Dermis blood vessel endothelial cell (primary cell): ENCODE data around the gene EPHA4. TPM values are rescaled to one million over a fixed set of nuclear protein-coding genes. Genes with fewer than 3 reads are reported as not detected.
"Not testable (repeated sequence)": the region's sequence is repeated elsewhere in the genome, so short reads cannot be mapped to it uniquely, and the experiment has no call there.

Experiments
- DNase-seq: peaks from one replicate; pipeline ENCODE4 v3.0.0; 2010
- total RNA-seq: library from RNA; depleted of rRNA; stranded (reverse); fragments of >200 nt; gene quantifications from 2 replicates; pipeline ENCODE4 v1.2.3, GENCODE V29; 2014

The EPHA4 gene
- total RNA-seq, 1 donor from 2014 or later = 21.1 TPM

DNA sequence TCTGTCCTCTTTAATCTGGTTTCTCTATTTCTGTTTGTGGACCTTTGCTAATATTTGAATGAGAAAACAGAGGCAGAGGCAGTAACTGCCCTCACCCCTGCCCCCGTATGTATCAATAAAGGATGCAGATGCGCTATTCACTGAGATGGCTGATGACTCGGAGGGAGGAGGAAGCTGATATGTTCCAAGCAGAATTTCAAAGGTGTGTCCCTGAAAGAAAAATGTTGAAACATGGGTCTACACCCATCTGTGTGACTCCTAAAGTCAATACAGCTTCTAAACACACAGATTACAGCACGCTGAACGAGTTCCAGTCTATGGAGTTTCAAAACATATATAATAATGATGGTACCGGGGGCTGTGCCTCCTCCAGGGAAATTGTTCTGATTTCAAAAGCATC, 38.8 kb downstream of the EPHA4 start:
- DNase-seq = no peak

DNA sequence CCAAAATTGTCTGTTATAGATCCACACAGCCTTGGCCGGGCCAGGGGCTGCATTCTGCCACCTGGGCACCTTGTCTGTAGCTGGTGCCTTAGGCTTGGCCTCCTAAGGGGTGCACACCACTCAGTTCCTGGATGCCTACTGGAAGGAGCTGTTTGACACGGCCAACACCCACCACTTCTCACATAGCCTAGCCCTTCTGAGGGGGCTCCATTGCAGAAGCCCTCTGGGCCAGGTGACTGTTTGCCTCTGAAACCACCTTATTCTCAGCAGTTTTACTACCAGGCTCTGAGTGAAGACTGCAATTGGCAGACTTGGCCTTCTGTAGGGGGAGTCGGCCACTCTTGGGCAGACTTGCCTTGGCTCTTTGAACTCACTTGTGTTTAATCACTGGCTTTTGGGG, 39.5 kb downstream of the EPHA4 start:
- DNase-seq = no peak

DNA sequence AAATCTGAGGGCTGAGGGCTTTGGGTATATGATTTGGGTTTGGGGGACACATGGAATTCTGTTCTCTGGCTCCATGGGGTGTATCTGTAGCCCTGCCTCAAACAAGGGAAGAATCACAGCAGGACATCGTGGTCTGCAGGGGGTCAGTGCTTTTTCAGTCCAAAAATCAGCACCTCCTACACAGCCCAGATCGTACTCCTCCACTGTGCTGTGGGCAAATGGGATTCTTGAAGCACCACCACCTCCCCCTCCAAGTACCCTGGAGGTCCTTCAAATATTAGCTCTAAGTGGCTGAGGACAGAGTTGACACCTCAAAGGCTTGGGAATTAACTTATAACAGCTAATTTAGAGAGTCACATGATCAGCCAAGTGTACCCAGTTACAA, 41.5 kb downstream of the EPHA4 start:
- no peak for DNase-seq

DNA sequence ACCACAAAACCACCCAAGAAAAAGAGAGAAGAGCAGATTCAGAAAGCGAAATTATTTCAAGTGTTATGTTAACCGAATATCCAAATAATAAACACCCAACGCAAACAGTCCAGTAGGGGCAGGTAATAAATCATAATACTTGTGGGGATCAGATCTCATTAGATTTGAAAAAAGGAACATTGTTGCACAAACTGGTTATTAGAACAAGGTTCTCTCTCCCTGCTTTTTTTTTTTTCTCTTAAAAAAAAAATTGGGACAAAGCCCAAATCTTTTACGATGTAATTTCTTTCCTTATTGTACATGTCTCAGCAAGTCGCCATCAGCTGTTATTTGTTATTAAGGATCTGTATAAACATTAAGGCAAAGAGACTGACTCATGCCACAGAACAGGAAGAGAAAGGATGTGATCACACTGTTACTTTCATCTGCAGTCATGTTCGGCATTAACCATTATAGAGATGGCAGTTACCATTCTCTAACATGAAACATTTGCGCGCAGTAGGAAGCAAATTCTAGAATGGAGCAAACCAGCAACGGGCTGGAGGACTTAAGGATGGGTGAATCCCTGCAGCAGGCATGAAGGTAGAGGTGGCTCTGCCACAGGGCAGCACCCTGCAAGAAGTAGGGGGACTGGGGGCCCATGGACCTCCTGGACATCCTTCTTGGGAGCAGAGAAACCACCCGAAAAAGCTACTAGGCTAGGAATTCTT, 42.0 kb downstream of the EPHA4 start:
- peak; percentile 85 for DNase-seq

DNA sequence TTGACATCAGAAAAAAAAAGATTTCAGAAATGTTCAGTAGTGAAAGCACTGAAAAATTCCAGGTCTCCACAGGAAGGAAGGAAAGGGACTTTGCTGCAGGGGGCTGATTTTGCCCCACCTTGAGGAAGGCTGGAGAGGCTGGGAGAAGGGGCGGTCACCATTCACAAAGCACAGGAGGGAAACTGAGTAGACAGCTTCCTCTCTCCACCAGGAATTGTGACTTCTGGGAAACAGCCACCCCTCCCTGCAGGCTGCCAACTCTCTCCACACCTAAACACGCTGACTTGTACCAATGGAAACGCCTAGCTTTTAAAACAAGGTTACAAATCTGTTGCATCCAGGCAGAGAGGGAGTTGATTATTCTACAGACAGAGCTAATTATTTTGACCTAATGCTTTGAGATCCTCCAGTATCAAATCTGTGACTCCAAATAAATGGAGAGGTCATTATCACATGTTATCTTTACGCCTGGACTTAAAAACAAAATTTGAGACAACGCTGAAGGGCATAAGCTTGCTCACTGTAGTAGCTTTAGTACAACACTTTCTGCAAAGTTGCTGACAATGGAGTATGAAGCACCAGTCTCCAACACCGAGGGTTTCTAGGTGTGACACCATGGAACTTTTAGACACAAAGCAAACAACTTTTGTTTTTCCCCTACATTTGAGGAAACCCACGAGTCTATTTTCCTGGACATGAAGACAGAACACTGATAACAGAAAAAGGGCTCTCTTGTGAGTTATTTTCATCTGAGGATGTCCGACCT, 42.7 kb downstream of the EPHA4 start:
- DNase-seq = peak; percentile 47

DNA sequence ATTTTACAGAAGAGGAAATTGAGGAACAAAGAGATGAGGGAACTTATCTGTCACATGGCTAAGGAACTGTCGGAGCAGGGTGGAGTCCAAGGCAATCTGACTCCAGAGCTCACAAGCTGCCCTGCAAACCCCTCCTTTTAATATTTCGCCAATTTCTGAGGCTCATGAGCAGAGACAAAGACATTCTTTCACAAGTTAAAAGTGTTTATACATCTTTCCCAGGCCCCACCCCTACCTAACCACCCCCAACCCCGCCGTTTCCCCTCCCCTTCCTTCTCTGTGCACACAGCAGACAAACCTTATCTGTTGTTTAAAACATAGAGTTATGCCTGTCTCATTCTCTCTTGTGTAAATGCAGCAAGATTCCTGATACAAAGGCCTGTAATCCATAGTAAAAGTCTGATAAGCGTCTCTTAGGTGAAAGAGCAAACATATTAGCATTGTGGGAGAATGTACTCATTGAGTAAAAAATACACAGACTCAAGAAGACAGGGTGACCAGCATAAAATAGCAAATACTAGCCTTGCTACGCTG, 44.3 kb downstream of the EPHA4 start:
- peak; percentile 54 for DNase-seq

DNA sequence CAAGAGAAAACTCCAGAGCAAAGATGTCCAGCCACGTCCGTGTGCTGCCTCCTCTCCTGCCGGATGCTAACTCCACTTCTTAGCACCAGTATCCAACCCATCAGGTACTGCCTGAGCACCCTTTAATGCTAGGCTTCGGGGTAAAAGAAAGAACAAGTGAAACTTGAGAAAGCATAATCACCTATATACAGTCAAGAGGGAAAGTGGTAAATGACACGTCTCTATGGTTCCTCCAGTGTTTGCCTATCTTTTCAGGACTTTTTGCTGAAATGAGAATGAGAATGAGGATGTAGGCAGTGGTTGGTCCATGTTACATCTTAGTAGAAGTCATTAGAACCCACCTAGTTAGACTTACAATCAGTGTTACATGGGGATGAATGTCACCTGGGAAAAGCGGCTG, 47.9 kb downstream of the EPHA4 start:
- DNase-seq = no peak

DNA sequence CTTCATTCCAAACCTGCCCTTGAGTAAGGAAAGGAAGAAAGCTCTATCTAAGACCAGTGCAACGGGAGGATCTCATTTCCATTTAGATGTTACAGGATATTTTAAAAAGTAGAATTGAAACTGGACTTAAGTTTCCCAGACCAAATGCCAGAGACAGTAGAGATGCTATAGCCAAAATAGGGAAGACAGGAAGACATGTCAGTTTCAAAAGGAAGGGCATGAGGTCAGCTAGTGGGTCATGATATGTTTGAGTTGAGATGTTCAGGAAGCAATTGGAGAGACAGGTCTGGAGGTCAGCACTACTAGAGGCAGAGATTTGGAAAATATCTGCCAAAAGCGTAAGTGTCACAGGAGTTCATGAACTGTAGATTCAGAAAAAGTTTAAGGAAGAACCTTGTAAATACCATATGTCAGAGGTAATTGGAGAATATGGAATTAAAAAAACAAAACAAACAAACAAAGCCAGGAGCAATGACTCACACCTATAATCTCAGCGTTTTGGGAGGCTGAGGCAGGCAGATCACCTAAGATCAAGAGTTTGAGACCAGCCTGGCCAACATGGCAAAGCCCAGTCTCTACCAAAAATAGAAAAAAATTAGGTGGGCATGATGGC, 50.8 kb downstream of the EPHA4 start:
- no peak for DNase-seq

DNA sequence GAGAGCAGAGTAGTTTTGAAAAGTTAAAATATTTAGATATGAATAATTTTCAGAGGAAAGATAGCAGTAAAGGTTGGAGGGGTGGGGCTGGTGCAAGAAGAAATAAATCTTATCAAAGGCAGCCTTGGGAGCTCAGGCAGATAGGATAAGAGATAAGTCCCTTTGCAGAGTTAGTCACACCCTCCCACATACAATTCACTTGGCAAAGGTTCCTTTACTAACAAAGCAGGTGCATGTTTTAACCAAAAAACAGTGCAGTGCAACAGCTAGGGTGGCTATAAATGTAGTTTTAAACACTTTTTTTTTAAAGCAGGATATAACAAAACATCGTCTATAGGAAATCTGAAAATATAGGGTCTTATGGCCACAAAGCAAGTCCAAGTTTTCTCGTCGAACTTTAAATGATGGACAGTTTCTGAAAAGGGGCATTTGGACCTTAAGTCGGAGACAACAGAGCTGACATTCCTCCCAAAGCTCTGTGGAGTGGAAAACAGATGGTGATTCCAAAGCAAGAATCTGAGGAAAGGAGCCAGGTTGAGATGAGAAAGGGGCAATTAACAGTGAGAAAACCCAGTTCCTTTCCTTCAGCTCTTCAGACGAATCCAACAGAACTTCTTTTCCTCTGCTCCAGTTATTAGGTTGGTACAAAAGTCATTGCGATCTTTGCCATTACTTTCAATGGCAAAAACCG, 53.0 kb downstream of the EPHA4 start:
- DNase-seq = peak; percentile 51

DNA sequence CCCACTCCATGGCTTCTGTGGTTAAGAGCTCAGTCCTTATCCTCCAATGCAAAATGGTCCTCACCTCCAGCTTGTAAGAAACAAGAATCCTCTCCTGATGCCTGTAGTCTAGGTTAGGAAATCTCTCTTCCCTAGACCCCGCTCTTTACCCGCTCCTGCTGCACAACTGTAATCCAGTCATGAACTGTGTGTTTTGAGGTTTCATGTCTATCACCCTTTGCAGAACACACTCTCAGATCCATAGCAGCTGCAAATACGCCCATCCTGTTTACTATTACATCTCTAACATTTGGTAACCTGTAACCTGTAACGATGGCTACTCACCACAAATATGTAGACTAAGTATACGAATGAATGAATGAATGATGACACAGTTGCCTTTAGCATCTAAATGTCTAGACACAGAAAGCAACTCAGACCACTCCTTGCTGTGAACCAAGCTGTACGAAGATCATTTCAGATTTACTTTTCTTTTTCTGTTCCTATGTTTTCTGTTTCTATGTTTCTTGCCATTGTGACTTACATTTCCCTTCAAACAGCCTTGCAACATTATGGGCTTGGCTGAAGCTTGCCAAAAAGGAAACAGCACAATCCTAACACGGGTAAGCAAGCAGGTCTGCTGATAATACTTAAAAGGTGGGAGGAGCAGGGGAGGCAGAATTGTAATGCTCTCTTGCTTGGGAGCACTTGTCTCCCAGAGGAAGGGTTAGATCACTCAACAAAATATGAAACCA, 53.7 kb downstream of the EPHA4 start:
- peak; percentile 75 for DNase-seq

DNA sequence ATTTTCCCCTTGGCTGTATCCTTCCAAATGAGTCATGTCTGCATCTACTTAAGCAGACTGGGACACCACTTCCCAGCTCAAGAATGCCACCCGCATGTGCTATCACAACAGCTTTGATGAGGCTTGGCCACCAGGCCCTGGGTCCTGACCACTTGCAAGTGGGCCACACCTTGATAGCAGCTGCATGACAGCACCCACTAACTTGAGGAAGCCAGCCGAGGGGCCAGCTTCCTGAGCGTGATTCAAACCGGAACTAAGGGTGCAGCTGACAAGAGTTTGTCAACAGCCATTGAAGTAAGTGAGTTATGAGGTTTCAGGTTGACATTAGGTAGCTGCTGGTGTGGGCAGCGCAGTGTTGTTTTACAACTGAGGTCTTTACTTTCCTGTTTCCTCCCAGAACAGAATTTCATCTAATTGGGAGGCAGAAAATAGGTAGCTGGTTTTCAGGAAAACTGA, 54.4 kb downstream of the EPHA4 start:
- peak; percentile 65 for DNase-seq

DNA sequence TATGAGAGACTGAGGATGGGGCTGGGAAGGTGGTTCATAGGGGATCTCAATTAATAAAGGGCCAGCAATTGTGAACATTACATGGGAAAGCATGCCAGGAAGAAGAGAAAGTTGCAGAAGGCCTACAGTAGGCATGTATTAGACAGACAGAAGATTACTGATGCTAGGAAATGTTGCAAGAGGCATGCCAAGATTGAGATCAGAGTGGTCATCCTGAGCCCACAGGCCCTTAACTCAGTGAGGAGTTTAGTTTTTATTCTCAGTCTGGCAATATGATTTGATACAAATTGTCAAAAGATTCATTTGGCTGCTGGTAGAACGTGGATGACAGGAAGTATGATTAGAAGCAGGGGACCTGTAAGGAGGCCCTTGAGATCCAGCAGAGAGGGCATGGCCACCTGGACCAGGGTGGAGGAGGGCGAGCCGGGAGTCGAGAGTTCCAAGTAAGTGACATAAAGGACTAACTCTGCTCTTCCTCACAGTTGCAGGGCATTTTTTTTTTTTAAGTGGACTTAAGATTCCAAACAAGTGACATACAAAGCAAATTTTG, 54.9 kb downstream of the EPHA4 start:
- DNase-seq = no peak

DNA sequence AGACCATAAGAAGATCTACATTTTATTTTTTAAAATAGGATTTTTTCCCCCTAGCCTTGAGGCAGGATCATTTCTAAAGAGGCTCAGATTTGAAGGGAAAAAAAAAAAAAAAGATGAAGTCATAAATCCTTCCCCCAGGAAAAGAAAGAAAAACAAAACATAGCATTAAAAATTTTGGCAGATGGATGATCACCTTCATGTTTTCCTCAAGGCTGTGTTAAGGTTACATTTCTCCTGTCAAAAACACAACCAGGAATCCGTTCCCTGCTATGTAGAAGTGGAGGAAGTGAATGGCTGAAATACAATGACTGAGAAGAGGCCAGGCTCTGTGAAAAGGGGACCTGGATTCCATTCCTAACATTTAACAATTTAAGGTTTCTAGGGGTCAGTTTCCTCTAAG, 56.2 kb downstream of the EPHA4 start:
- no peak for DNase-seq

DNA sequence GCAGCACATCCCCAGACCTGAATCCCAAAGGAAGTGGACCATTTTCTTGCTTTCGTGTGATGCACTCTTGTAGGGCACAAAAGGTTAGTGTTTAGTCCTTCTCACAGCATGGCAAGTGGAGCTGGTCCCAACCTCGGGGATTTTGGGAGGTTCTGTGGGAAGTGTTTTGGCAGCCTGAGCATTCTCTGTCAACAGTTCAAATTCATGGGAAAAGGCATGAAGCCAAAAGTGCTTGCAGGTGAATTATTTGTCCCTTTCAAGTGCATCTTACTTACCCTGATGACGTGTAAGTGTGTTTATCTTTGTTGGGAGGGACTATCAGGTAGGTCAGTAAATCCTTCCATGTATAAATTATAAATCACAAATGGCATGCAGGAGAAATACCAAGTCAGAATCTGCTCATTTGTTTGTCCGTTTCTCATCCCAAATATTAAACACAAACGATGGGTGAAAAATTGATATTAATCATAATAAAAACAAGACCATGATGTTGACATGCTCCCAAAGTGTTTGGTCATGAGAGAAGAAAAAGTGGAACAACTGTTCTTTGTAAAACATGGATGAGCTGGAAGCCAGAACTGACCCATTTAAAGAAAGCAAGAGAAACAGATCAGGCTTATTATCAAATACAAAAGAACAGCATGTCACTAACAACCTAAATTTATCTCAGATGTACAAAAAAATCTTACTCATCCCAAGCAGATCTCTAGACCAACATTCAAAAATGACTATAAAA, 57.6 kb downstream of the EPHA4 start:
- DNase-seq = no peak

DNA sequence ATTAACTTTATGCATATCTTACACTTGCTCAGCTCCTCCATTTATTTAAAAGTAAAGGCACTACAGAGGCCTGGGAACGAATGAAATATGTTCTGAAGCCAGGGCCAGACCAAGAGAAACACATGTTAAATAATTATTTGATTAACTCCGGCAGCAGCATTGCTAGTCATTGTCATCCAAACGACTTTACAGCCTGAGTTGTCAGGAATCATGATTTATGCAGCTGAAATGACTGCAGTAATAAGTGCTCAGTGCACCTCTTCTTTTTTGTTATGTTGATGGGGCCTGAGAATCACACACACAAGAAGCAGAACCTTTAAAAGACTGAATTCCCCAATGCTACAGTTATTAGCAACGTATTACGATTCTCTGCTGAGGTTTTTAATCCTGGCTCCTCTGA, 58.9 kb downstream of the EPHA4 start:
- DNase-seq = no peak

DNA sequence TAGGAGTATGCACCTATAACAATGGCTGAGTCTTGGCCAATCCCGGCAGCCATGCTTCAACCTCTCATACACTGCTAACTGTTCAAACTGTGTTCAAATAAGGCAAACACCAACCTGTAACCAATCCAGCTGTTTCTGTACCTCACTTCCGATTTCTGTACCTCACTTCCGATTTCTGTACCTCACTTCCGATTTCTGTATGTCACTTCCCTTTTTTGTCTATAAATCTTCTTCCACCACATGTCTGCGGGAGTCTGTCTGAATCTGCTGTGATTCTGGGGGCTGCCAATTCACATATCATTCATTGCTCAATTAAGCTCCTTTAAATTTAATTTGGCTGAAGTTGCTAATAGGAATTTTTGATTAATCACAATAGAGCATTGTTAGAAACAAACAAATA, 60.8 kb downstream of the EPHA4 start:
- not testable (repeated sequence) for DNase-seq

DNA sequence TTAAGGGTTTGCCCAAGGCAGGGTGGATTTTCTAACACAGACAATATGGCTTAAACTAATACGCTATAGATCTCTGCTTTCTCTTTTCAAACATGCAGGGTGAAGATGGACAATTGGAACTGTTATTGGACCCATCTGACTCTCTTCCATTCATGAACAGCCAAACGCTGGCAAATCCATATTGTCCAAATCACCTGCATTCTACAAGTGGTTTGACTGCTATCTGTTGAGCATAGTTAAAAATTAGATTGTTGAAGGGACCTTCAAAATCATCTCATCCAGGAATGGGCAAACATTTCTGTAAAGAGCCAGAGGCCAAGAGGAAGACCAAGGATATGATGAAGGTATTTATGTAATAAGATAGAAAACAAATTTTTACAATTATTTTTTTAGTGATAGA, 65.6 kb downstream of the EPHA4 start:
- no peak for DNase-seq

DNA sequence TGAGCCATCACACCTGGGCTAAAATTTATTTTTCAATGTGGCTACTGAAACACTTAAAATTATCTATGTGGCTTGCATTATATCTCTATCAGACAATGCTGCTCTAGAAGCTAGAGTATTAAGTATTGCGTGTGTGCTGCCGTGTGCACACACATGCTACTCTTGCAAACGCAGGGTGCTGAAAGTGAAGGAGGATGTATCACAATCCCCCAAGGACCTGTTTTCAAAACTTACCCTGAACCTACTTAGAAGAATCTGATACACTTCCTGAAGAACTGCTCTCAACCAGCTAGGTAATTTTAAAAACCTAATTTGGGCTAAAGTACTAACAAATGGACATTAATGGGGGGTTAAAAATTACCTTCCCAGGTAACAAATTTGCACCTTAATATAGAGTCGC, 66.5 kb downstream of the EPHA4 start:
- DNase-seq = no peak

DNA sequence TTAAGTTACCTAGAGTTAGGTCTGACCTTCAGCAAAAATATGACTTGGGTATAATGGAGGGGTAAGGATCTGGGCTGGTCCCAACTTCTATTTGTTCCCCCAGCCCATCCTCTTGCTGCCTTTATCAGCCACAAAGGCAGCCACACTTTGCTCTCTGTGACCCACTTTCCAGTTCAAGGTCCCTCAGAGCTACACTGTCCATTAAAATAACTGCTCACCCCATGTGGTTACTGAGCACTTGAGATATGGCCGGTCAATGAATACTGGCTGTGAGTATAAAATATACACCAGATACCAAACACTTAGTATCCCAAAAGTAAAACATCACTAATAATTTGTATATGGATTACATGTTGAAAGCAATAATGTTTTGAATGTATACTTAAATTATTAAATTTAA, 67.2 kb downstream of the EPHA4 start:
- DNase-seq = no peak

DNA sequence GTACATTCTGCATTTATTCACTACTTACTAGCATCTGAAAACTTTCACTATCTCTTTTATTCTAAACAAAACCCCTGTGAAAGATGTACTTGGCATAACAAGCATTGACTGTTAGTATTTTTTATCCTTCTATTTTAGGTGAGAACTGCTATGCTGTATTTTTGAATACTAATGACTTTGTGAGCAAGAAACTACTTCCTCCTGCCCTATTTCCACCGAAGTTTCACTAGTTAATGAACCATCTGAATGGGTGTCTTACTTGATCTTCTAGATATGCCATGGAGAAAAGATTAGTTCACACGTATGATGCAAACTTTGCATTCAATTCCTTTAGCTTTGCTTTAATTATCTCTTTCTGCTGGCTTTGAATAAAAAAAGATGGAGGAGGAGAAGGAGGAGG, 68.1 kb downstream of the EPHA4 start:
- DNase-seq = no peak
